Common myeloid progenitor, CD34-positive (primary cell): ENCODE data around the gene DEPDC1B.
A peak's percentile ranks its signal among the peaks of the same experiment; 100 is the strongest.

Experiments used
- CTCF ChIA-PET: fragments of 350-600 bp; sonication (Branson Sonifier 250); formaldehyde crosslinking; loops from one replicate; lab custom pipeline; 2021; ENCODE audit warnings: antibody characterized with exemption; lab: Charles Lee
- POLR2A ChIA-PET: fragments of 350-600 bp; sonication (Branson Sonifier 250); formaldehyde crosslinking; loops from one replicate; lab custom pipeline; 2021; ENCODE audit warnings: antibody characterized with exemption; lab: Charles Lee
- DNase-seq, 3 donors: peaks; one replicate each; pipeline versions ENCODE4 v3.0.0 to v3.0.0-alpha.2; 2013
- H3K27ac ChIP-seq, 2 experiments: 1 replicate in 1 of 2; 2 replicates in 1 of 2; pipeline ENCODE4 v1.7.0; 2013; ENCODE audit warnings: inconsistent platforms in 2 of 2, low read length in 2 of 2, mild to moderate bottlenecking in 2 of 2, low read depth in 1 of 2, moderate library complexity in 1 of 2; ENCODE audit not compliant: severe bottlenecking in 2 of 2, insufficient read depth in 1 of 2, poor library complexity in 1 of 2
- H3K27me3 ChIP-seq, 5 experiments: replicated peaks in 2 of 5; 1 replicate in 3 of 5; 2 replicates in 2 of 5; pipeline versions ENCODE4 v1.6.1 to v1.7.0; 2013; ENCODE audit warnings: low read length in 4 of 5, mild to moderate bottlenecking in 2 of 5, moderate library complexity in 2 of 5, inconsistent platforms in 1 of 5; ENCODE audit not compliant: insufficient read depth in 5 of 5, control insufficient read depth in 4 of 5
- H3K36me3 ChIP-seq, 4 experiments: 1 replicate in 2 of 4; 2 replicates in 2 of 4; pipeline versions ENCODE4 v1.6.1 to v1.7.0; 2013; ENCODE audit warnings: low read length in 3 of 4, control low read depth in 1 of 4, mild to moderate bottlenecking in 1 of 4; ENCODE audit not compliant: control insufficient read depth in 4 of 4, insufficient read depth in 4 of 4
- H3K4me1 ChIP-seq, 4 experiments: 1 replicate in 3 of 4; 2 replicates in 1 of 4; pipeline versions ENCODE4 v1.6.1 to v1.7.1; 2013; ENCODE audit warnings: low read length in 3 of 4, mild to moderate bottlenecking in 3 of 4, control low read depth in 1 of 4, inconsistent platforms in 1 of 4, moderate library complexity in 1 of 4; ENCODE audit not compliant: control insufficient read depth in 4 of 4, insufficient read depth in 4 of 4; ENCODE audit errors: control extremely low read depth in 1 of 4
- H3K4me3 ChIP-seq, 7 experiments: 1 replicate in 4 of 7; 2 replicates in 3 of 7; pipeline versions ENCODE4 v1.5.1 to v1.7.0; 2013; ENCODE audit warnings: mild to moderate bottlenecking in 7 of 7, low read length in 6 of 7, moderate library complexity in 6 of 7, inconsistent platforms in 2 of 7, low read depth in 2 of 7, control low read depth in 1 of 7; ENCODE audit not compliant: insufficient read depth in 4 of 7, control insufficient read depth in 1 of 7; ENCODE audit errors: extremely low read depth in 1 of 7
- H3K9me3 ChIP-seq, 5 experiments: 1 replicate in 4 of 5; 2 replicates in 1 of 5; pipeline versions ENCODE4 v1.6.1 to v1.7.1; 2013; ENCODE audit warnings: low read length in 4 of 5, mild to moderate bottlenecking in 2 of 5, inconsistent platforms in 1 of 5, low read depth in 1 of 5, moderate library complexity in 1 of 5; ENCODE audit not compliant: control insufficient read depth in 4 of 5, insufficient read depth in 2 of 5; ENCODE audit errors: control extremely low read depth in 1 of 5
- WGBS: methylation state at CpG from one replicate; pipeline ENCODE4 v1.1.5; 2013; ENCODE audit not compliant: insufficient coverage; 5-methylcytosine and 5-hydroxymethylcytosine counted together

The DEPDC1B gene

DNA sequence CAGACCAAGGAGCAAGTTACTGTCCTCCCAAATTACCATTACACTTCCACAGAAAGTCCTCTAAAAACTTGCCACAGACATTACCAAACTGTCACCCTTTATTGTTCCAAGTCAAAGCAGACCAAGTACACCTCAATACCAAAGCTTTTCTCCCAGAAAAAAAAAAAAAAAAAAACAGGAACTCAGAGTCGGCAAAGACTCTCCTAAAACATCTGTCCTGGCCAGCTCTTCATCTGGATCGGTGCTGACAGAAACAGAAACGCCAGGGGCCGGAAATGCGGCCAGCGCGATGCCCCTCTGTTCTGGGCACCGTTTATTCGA is 718 bp downstream of the DEPDC1B start:
- Histone ChIP-seq H3K4me3 (peak overlapping the region; percentile 80 to 99 (median 92)), H3K36me3 (no peaks in the 10 kb centered on the region), H3K27ac (peak overlapping the region; percentile 72 to 87), H3K27me3 (no peaks in the 10 kb centered on the region), H3K9me3 (peaks cover 0 to 5% (median 0%) of the 10 kb centered on the region in 5 experiments), H3K4me1 (peaks cover 8 to 27% (median 16%) of the 10 kb centered on the region in 4 experiments)
- ChIA-PET CTCF (interaction anchor here (0.7 to 10.4 kb wide), 6 partner anchors 12 to 411 kb away, joined by 3 to 80 read pairs (median 4); no protein-coding TSS in a partner anchor), POLR2A (interaction anchor here (0.6 kb wide), 1 partner anchor 123 kb away, joined by 3 read pairs; no protein-coding TSS in a partner anchor)
- DNase-seq: no peak
- 0% methylated on average over 8 of the region's 9 CpGs for WGBS

DNA sequence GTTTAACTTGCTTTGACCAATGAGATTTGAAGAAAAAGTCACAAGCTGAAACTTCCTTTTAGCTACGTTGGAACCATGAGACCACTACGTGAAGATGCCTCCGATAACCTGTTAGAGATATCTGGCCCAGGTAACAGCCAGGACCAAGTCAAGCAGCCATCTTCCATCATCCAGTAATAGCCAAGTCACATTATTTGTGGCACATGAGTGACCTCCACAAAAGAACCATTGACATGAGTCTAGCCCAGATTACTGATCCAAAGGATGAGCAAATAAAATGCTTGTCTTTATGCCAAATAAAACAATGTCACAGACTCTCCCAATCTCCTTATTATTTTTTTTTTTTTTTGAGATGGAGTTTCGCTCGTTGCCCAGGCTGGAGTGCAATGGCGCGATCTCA is 1.6 kb downstream of the DEPDC1B start:
- Histone ChIP-seq H3K4me1 (peaks cover 8 to 27% (median 16%) of the 10 kb centered on the region in 4 experiments), H3K27me3 (no peaks in the 10 kb centered on the region), H3K27ac (no peak overlapping the region), H3K36me3 (no peaks in the 10 kb centered on the region), H3K4me3 (no peak overlapping the region), H3K9me3 (peaks cover 0 to 5% (median 0%) of the 10 kb centered on the region in 5 experiments)
- 96% methylated on average over 7 of the region's 7 CpGs for WGBS
- DNase-seq: no peak
- ChIA-PET POLR2A (no interaction called here), CTCF (interaction anchor here (0.7 to 10.4 kb wide), 3 partner anchors 11 to 19 kb away, joined by 3 to 80 read pairs (median 31); no protein-coding TSS in a partner anchor)

DNA sequence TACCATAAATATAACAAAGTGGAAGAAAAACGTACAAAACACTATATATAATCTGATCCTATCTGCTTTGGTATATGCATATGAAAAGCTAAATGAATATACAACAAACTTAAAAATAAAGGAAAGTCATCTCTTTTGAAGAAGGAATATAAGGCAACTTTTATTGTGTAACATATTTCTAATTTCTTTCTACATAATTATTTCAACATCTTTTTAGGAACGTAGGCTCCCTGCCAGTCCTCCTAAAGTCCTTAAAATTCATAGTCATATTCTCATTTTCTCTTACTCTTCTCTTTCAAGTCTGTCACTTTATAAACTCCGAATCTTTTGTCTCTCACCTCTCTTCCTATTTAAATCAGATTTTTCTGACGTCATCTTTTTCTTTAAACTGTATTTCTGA is 9.6 kb downstream of the DEPDC1B start:
- ChIA-PET POLR2A (no interaction called here), CTCF (interaction anchor here (9.7 kb wide), 1 partner anchor 11 kb away, joined by 80 read pairs; the partner anchor contains the start of gene DEPDC1B)
- no peak overlapping the region for H3K27ac ChIP-seq

DNA sequence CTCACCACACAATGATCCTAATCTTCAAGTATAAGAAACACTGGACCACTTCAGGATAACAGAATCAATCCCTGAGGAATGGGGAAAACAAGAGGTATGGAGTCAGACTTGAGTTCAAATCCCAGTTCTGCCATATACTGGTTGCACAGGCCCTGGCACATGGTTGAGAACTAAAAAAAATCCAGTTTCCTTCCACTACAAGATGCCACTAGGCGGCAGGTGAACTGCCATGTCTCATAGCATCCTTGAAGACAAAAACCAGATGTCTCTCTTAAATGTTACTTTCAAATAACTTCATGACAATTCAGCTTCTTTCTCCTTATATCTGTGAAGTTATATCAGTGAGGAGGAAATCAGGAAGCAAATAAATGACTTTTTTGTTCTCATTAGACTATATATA is 11.0 kb downstream of the DEPDC1B start:
- H3K36me3 ChIP-seq: peaks cover 4 to 18% (median 10%) of the 10 kb centered on the region in 4 experiments
- no peaks in the 10 kb centered on the region for H3K9me3 ChIP-seq
- no peak overlapping the region for H3K27ac ChIP-seq
- no peaks in the 10 kb centered on the region for H3K27me3 ChIP-seq
- POLR2A ChIA-PET: no interaction called here
- no peak for DNase-seq
- H3K4me3 ChIP-seq: no peak overlapping the region
- H3K4me1 ChIP-seq: no peaks in the 10 kb centered on the region
- CTCF ChIA-PET: interaction anchor here (3.1 to 9.7 kb wide), 2 partner anchors 11 to 12 kb away, joined by 18 to 80 read pairs; partner anchors contain the start of gene DEPDC1B
- no CpG with 5 or more reads among the region's 1 CpG for WGBS

More for the DNA sequence above, 9.6 kb downstream of the DEPDC1B start:
- no peak for DNase-seq
- H3K27me3 ChIP-seq: no peaks in the 10 kb centered on the region
- peaks cover 0 to 4% (median 0%) of the 10 kb centered on the region in 5 experiments for H3K9me3 ChIP-seq
- no peaks in the 10 kb centered on the region for H3K4me1 ChIP-seq
- whole genome bisulfite sequencing: 88% methylated on average over 1 of the region's 4 CpGs
- H3K36me3 ChIP-seq: peaks cover 0 to 15% (median 8%) of the 10 kb centered on the region in 4 experiments
- no peak overlapping the region for H3K4me3 ChIP-seq

DNA sequence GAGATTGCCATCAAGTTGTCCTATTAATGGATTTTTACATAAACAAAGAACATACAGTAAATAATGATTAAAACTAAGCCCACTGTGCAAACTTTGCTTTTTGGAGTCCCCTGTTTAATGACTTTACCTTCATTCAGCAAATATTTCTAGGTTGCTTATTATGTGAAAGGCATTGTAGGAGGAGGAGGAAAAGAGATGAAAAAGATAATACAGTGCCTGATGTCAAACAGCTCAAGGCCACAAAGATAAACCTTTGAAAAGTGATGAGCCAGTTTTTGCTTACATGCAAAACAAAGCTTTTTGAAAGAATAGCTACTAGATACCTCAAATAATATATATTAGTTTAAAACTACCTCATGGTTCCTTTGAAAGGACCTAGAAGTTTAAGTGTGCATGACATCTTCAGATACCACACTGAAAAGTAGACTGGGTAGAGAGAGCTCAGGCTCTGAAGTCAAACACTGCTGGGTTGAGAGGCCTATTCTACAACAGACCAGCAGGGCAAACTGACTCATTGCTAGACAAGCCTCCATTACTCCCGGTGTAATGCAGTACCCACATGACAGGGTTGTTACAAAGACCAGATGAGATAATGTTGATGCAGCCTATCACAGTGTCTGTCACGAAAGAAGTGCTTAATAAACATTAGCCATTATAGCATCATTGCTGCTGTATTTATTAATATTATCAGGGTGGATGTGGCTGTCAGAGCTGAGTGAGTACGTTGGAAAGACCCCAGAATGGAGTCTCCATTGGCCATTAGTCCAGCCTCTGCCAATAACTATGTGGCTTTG is 11.8 kb downstream of the DEPDC1B start:
- POLR2A ChIA-PET: no interaction called here
- Histone ChIP-seq H3K9me3 (no peaks in the 10 kb centered on the region), H3K36me3 (peaks cover 4 to 19% (median 10%) of the 10 kb centered on the region in 4 experiments), H3K27ac (no peak overlapping the region), H3K4me3 (no peak overlapping the region), H3K4me1 (no peaks in the 10 kb centered on the region), H3K27me3 (no peaks in the 10 kb centered on the region)
- 100% methylated on average over 1 of the region's 3 CpGs for WGBS
- peak; percentile 31 to 66 (median 41) for DNase-seq
- CTCF ChIA-PET: interaction anchor here (1.0 to 9.7 kb wide), 3 partner anchors 10 to 13 kb away, joined by 3 to 80 read pairs (median 18); partner anchors contain the start of gene DEPDC1B

DNA sequence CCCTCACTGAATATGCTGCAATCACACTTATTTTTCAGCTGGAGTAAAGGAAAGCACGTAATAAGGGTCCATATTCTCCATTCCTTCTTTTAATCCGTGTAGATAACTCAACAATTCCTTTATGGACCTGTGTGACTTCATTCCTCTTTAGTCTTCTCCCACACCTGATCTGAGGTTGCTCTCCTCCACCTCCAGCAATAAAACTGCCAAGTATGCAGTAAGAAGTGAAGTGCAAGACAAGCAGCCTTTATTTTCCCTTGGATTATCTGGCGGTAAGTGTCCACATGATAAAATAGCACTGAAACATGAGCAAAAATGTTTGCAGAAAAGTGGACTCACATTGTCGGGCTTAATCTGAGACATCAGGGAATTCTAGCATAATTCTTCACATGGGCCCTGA is 13.8 kb downstream of the DEPDC1B start:
- Histone ChIP-seq H3K9me3 (no peaks in the 10 kb centered on the region), H3K4me3 (no peak overlapping the region), H3K36me3 (peaks cover 4 to 23% (median 11%) of the 10 kb centered on the region in 4 experiments), H3K4me1 (no peaks in the 10 kb centered on the region), H3K27me3 (no peaks in the 10 kb centered on the region), H3K27ac (no peak overlapping the region)
- DNase-seq: no peak
- CTCF ChIA-PET: interaction anchor here (1.3 to 9.7 kb wide), 5 partner anchors 8 to 134 kb away, joined by 3 to 80 read pairs (median 4); partner anchors contain the start of gene DEPDC1B
- 83% methylated on average over 1 of the region's 4 CpGs for WGBS
- POLR2A ChIA-PET: no interaction called here

DNA sequence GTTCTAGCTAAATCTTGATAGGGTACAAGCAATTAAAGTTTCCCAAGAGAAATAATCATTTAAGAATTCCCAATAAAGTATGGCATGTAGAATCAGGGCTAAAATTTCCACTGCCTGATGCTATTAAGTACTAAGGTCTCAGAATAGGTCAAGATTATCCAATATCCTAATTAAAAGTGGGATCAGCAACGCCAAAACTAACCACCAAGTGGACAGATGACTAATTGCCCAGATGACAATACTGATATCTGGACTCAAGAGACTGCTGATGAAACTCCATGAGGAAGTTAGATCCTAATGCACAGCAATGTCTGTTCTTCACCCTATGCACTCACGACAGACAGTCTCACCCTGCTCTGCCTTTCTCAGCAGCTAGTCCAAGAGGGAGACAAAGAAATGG is 14.3 kb downstream of the DEPDC1B start:
- peaks cover 4 to 23% (median 11%) of the 10 kb centered on the region in 4 experiments for H3K36me3 ChIP-seq
- no peaks in the 10 kb centered on the region for H3K9me3 ChIP-seq
- POLR2A ChIA-PET: no interaction called here
- H3K4me1 ChIP-seq: no peaks in the 10 kb centered on the region
- DNase-seq: peak in 1 of 3 donors; percentile 16
- CTCF ChIA-PET: interaction anchor here (1.3 to 9.7 kb wide), 3 partner anchors 10 to 872 kb away, joined by 4 to 80 read pairs (median 4); partner anchors contain the start of gene DEPDC1B
- H3K4me3 ChIP-seq: no peak overlapping the region
- 80% methylated on average over 1 of the region's 2 CpGs for WGBS
- no peaks in the 10 kb centered on the region for H3K27me3 ChIP-seq
- H3K27ac ChIP-seq: no peak overlapping the region
